Right renal cortex interstitium (tissue), 3 donors: Measurements from ENCODE around the gene ZNF586. TPM values are rescaled to one million over a fixed set of nuclear protein-coding genes. Genes with fewer than 3 reads are reported as not detected.
"Not testable (repeated sequence)": the region's sequence is repeated elsewhere in the genome, so short reads cannot be mapped to it uniquely, and the experiment has no call there.

ENCODE experiments used
- DNase-seq, 3 donors: peaks; one replicate each; pipeline ENCODE4 v3.0.0-alpha.2; 2013; ENCODE audit warnings: low read depth in 3 of 3, low spot score in 2 of 3
- polyA plus RNA-seq, 3 donors: library from polyadenylated mRNA; unstranded; fragments of 120-200 nt; gene quantifications; one replicate each; pipeline ENCODE4 v1.2.1, GENCODE V29; 2013; ENCODE audit not compliant: insufficient read length in 3 of 3

ZNF586 gene
- polyA plus RNA-seq, 3 donors: 20.8 to 22.3 (median 20.9) TPM

DNA sequence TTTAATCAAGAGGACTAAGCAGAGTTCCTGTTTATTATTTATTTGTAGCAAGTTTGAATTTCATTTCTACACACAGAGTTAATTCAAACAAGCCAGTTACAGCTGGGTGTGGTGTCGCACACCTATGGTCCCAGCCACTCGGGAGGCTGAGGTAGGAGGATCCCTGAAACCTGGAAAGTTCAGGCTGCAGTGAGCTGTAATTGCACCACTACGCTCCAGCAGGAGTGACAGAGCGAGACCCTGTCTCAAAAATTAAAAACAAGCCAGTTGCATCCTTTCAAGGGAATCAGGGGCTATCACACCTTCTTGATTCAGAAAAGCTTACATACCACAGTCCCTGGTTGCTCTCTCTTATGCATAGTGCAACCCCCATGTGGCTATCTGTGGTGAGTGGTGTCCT is 19.8 kb downstream of the ZNF586 start:
- no peak for DNase-seq

DNA sequence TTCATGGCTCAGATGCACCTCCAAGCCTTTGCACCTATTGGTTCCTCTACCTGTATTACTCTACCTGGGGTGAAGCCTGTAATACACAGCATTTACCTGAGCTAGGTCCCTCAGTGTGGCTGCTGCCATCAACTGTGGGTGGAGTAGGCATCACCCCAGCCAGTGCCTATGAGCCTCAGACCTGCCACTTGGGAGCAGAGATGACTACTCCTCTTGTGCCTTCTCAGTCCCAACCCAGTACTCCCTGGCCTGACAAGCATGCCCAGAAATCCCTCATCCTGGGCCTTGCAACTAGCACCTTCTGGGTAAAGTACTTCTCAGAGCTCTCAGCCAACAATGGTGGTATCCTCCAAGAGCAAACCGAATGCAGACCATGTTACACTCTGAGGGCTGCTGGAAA is 27.1 kb downstream of the ZNF586 start:
- not testable (repeated sequence) for DNase-seq

- no peak for DNase-seq
Observed at GRCh38 chr19:57800696-57801095, 31.2 kb downstream of the ZNF586 start.

DNA sequence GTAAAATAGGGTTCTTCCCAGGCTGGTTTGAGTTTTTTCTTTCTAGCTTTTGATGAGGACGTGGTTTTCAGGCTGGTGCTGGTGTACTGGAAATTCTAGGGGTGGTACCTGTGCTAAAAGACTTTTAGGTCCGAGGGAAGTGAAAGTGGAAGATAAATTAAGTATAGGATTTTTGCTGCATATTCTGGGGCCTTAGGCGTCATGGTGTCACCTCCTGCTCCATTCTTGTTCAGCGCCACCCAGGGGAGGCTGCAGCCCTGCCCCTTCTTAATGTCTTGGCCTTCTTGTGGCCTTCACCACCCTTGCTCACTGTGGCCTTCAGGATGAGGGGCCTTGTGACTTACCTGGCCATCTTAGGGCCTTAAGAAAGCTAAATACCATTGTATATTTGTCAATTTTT is 32.8 kb downstream of the ZNF586 start:
- no peak for DNase-seq

DNA sequence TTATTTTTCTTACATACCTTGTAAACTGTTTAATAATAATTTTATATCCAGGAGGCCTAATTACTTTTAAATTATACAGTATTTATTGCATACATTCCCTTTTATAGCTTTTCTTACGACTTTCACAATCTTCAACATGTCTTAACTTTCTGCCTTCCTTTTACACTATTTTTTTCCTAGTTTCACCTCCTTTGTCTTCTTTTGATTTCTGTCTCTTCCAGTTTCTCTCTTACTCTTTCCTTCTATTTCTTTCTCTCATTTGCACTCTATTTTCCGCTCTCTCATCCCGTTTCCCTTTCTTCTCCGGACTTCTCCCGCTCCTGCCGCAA is 33.8 kb downstream of the ZNF586 start:
- no peak for DNase-seq

DNA sequence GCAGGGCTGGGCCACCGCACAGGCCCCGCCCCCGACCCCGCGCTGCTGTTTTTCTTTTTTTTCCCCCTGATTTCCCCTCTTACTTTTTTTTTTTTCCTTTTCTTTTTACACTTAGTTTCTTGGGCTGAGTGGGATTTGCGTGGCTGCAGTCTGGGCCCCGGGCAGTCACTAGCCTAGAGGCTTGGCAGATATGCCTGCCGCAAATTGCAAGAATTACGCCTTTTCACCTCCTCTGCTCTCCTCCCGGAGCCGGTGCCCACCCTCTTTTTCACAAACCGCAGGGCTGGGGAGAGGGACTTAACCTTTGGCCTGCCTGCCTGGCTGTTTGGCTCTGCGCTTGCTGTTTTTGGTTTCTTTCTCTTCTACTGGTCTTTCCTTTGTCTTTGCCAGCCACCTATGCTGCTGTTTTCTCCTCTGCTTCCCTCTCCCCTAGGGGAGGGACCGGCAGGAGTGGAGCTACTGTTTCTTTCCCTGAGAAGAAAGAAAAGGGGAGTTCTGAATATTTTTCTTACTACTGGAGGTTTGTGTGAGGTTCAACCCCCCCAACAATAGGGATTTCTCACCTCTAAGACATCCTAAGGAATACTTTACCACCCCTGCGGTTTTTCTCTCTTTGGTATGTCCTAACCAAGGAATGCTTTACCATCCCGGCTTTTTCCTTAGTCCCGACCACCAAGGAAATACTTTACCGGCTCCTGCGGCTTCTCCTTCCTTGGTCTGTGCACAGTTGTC is 34.3 kb downstream of the ZNF586 start:
- no peak for DNase-seq

DNA sequence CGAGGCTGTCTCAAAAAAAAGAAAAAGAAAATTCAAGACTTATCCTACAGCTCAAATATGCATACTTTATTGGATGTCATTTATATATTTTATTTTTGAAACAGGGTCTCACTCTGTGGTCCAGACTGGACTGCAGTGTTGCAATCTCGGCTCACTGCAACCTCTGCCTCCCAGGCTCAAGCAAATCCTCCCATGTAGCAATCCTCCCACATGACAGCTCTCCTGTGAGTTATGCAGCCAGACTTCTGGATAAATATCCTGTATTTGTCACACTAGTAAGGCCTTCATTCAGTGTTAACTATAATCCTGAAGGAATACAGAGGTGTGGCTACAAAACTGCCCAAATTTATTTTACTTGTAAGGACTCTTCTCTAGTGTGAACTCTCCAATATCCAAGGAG is 38.1 kb downstream of the ZNF586 start:
- DNase-seq: no peak

DNA sequence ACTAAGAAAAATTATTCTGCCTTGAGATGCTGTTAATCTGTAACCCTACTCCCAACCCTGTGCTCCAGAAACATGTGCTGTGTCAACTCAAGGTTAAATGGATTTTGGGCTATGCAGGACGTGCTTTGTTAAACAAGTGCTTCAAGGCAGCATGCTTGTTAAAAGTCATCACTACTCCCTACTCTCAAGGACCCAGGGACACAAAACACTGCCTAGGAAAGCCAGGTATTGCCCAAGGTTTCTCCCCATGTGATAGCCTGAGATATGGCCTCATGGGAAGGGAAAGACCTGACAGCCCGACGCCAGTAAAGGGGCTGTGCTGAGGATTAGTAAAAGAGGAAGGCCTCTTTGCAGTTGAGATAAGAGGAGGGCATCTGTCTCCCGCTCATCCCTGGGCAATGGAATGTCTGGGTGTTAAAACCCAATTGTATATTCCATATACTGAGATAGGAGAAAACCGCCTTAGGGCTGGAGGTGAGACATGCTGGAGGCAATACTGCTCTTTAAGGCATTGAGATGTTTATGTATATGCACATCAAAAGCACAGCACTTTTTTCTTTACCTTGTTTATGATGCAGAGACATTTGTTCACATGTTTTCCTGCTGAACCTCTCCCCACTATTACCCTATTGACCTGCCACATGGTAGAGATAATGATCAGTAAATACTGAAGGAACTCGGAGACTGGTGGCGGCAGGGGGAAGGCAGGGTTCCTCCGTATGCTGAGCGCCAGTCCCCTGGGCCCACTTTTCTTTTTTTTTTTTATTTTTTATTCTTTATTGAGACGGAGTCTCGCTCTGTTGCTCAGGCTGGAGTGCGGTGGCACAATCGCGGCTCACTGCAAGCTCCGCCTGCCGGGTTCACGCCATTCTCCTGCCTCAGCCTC is 41.2 kb downstream of the ZNF586 start:
- not testable (repeated sequence) for DNase-seq

- DNase-seq: no peak
Observed at GRCh38 chr19:57812226-57812625, 42.8 kb downstream of the ZNF586 start.

DNA sequence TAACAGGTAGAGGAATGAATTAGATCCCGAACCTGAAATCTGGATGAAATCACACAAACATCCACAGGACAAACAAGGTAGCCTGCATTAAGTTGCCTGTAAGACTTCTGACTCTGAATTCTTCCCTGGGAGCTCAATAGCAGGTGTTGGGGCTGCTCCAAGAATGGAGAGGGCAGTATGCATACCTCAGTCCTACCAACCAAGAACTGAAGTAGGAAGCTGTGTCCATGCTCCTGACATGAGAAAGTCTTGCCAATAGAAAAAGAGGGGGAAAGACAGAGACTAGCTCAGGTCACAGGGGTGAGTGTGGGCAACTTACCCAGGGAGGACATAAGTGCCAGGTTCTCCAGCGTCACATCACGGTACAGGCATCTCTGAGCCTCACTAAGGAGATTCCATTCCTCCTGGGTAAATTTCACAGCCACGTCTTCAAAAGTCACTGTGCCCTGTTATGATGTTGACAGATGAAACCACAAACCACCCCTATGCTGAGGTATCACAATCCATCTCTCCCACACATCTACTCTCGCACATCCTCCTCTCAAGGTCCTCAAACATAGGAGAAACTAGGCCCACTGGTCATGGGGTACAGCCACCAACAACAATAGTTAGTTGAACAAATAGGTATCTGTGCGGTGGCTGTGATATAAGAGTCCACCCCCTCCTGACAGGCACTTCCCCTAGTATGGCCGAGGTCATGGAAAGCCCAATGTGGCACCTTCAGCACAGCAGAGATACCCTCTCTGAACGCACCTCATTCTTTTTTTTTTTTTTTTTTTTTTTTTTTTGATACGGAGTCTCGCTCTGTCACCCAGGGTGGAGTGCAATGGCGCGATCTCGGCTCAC is 43.7 kb downstream of the ZNF586 start:
- DNase-seq: not testable (repeated sequence)

DNA sequence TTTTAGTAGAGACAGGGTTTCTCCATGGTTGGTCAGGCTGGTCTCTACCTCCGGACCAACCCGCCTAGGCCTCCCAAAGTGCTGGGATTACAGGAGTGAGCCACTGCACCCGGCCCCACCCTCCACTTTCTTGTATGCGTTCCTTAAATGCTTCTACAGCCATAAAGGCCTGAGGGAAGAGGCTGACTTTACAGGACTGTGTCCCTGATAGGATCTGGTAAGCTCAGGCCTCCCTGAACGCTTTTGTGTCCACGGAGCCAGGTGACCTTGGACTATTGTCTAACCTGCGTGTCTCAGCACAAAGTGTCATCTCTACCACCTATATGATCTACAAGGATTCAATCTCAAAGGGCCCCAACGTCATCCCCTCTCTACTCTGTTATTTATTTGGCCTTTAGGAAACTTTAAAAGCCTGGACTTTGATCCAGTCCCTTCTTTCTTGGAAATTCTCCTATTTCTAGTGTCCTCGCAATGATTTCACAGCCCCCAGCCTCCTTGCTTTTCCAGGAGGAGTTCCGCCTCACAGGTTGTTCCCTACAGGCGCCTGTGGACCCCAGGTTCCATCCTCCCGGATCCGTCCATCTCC is 44.5 kb downstream of the ZNF586 start:
- DNase-seq: no peak

DNA sequence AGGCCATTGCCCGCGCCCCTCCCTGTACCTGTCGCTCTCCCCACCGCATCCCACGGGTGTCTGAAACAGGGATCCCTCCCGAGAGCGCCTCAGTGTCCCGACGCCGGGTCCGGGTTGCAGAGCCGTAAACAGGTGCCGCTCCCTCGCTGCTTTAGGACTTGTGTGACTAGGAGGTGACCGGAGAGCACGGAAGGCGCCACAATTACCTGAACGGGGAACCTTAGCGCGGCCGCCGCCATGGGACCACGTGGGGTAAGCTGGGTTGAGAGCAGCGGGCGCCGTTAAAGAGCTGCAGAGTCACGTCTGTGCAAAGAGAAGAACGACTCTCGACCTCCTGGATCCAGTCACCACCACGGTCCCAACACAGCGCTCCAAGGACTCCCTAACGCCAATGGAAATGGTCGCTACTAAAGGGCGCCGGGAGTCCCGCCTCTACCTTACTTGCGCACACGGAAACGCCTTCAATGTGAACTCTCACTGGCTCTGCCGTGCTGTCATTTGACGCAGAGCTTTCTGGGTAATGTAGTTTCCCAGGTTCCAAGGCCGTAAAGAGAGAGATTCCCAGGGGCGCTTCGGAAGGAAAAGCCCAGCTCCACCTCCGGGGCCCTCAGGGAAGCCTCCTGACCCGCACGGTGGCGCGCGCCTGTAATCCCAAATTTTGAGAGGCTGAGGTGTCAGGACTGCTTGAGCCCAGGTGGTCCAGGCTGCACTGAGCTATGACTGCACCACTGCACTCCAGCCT is 45.2 kb downstream of the ZNF586 start, which contains the start of gene ZNF552:
Gene ZNF552, minus strand, starts transcription at position 409 of the 742 bp plus-strand sequence. Its CDS starts 170 bp downstream, at position 239.
- DNase-seq: peak in 2 of 3 donors; percentile 84 to 87

DNA sequence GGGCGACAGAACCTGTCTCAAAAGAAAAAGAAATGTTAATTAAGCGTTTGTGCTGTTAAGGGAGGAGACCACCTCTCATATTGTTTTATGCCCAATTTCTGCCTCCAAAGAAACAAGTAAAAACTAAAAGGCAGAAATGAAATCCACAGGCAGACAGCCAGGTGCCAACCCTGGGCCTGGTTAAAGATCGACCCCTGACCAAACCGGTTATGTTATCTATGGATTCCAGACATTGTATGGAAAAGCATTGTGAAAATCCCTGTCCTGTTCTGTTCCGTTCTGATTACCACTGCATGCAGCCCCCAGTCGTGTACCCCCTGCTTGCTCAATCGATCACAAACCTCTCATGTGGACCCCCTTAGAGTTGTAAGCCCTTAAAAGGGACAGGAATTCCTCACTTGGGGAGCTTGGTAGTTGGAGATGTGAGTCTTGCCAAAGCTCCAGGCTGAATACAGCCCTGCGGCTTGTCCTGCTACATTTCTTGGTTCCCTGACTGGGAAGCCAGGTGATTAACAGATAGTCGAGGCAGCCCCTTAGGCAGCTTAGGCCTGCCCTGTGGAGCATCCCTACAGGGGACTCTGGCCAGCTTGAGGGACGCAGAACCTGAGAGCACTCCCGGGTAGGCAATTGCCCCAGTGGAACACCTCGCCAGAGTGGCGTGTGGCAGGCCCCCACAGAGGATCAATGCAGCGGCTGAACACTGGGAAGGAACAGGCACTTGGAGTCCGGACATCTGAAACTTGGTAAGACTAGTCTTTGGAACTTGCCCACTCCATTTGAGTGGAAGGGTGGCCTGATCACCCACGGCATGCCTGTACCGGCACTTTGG is 46.0 kb downstream of the ZNF586 start:
- no peak for DNase-seq

- DNase-seq: no peak
Observed at GRCh38 chr19:57816652-57817051, 47.2 kb downstream of the ZNF586 start.

GRCh38 chr19:57817976-57818375 is 48.5 kb downstream of the ZNF586 start:
- no peak for DNase-seq

- DNase-seq: no peak
Observed at GRCh38 chr19:57818378-57818777, 48.9 kb downstream of the ZNF586 start.

GRCh38 chr19:57819475-57820148 is 50.1 kb downstream of the ZNF586 start:
- peak in 2 of 3 donors; percentile 78 to 87 for DNase-seq

DNA sequence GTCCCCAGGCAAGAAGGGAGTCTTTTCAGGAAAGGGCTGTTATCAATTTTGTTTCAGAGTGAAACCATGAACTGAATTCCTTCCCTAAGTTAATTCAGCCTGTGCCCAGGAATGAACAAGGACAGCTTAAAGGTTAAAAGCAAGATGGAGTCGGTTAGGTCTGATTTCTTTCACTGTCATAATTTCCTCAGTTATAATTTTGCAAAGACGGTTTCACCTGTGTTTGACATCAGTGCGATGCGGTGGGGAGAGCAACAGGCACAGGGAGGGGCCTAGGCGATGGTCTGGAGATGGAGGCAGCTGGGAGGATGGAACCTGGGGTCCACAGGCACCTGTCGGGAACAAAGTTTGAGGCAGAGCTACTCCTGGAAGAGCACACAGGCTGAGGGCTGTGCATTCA is 51.1 kb downstream of the ZNF586 start:
- DNase-seq: no peak
